Activated naive CD4-positive, alpha-beta T cell treated with anti-CD3 and anti-CD28 coated beads, Interleukin-2, amount 10 ng/mL, durations not matched to agents 7 days and 5 days (primary cell): Measurements from ENCODE around the gene ULBP3.
"Not testable (repeated sequence)": the region's sequence is repeated elsewhere in the genome, so short reads cannot be mapped to it uniquely, and the experiment has no call there.

ENCODE experiments used
- CTCF ChIA-PET: fragments of 350-600 bp; sonication (Branson Sonifier 250); formaldehyde crosslinking; loops from one replicate; lab custom pipeline; 2021; ENCODE audit warnings: antibody characterized with exemption; lab: Charles Lee
- DNase-seq: peaks from one replicate; pipeline ENCODE4 v3.0.0-alpha.2; 2020
- H3K27ac Mint-ChIP-seq: one replicate; pipeline ENCODE4 v1.8.0; 2021; ENCODE audit warnings: mild to moderate bottlenecking, moderate library complexity, mixed read lengths
- H3K27me3 Mint-ChIP-seq: one replicate; pipeline ENCODE4 v1.8.0; 2021; ENCODE audit warnings: mild to moderate bottlenecking, mixed read lengths
- H3K36me3 Mint-ChIP-seq: one replicate; pipeline ENCODE4 v1.8.0; 2021; ENCODE audit warnings: mixed read lengths
- H3K4me1 Mint-ChIP-seq: one replicate; pipeline ENCODE4 v1.8.0; 2021; ENCODE audit warnings: mixed read lengths
- H3K4me3 Mint-ChIP-seq: one replicate; pipeline ENCODE4 v1.8.0; 2021; ENCODE audit warnings: mild to moderate bottlenecking, moderate library complexity, mixed read lengths
- H3K9me3 Mint-ChIP-seq: one replicate; pipeline ENCODE4 v1.8.0; 2021; ENCODE audit warnings: mixed read lengths

ULBP3 gene

DNA sequence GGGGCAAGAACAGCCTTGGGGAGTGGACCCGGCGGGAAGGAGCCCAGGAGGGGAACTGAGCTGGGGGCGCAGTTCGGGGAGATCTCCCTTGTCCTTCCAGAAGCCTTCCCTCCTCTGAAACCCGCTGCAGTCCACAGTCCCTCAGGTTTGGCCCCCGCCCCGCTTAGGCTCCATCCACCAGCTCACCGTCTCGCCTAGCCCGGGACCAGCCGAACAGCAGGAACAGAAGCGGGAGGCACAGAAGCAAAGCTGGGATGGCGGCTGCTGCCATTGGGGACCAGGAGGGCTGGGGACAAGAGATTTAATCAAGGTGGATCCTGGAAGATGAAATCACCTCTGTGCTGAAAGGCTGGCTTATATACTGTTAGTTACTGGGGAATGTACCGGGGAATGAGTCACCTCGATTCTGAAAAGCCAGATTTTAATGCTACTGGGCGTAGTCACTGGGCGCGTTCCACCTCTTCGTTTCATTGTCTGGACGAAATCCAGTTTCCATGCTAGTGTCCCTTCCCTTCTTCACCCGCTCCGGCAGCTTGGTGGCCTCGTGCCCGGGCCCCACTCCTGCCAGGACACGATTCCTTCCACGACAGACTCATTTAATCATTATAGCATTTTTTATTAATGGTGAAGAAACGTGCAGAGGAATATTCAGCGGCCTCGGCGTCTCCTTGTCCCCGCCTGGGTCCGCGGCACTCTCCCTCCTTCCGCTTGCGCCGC is 43.6 kb downstream of the ULBP3 start, which contains the start of gene RAET1L:
RAET1L (minus strand) TSS at position 332 of the 717 bp plus-strand sequence; CDS start at position 271, 61 bp downstream.
- CTCF ChIA-PET = interaction anchor here (0.7 kb wide), 1 partner anchor 142 kb away, joined by 3 read pairs; no protein-coding TSS in a partner anchor
- peaks cover 77% of the 10 kb centered on the region for H3K27me3 Mint-ChIP-seq
- peaks cover 5% of the 10 kb centered on the region for H3K4me1 Mint-ChIP-seq
- H3K4me3 Mint-ChIP-seq = no peak within 1 kb of the TSS
- H3K36me3 Mint-ChIP-seq = no peaks in the 10 kb centered on the region
- DNase-seq = no peak
- no peak within 1 kb of the TSS for H3K27ac Mint-ChIP-seq
- no peaks in the 10 kb centered on the region for H3K9me3 Mint-ChIP-seq

DNA sequence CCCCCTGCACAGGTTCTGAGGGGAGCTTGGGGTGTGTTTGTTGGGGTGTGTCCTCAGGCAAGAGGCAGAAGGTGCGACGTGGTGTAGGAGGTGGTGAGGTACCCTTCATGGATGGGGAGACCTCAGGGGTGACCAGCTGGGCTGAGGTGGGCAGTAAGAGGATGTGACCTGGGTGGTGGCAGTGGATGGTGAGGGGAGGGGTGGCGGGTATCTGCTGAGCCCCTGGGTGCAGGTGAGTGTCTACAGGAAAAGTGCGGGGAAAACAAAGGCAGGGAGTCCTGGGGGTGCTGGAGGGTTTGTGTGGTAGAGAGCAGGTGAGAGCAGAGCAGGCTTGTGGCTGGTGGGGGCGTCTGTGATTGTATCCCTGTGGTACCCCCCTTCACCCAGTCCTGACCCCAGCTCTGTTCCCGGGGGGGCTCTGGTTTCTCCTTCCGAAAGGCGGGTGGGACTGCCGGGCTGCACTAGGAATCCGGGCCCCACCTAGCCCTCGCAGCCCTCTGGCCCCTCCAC is 44.2 kb downstream of the ULBP3 start:
- peaks cover 5% of the 10 kb centered on the region for H3K4me1 Mint-ChIP-seq
- CTCF ChIA-PET = no interaction called here
- DNase-seq = no peak
- no peak overlapping the region for H3K27ac Mint-ChIP-seq
- H3K9me3 Mint-ChIP-seq = no peaks in the 10 kb centered on the region
- H3K4me3 Mint-ChIP-seq = no peak overlapping the region
- H3K27me3 Mint-ChIP-seq = peaks cover 73% of the 10 kb centered on the region
- H3K36me3 Mint-ChIP-seq = no peaks in the 10 kb centered on the region

DNA sequence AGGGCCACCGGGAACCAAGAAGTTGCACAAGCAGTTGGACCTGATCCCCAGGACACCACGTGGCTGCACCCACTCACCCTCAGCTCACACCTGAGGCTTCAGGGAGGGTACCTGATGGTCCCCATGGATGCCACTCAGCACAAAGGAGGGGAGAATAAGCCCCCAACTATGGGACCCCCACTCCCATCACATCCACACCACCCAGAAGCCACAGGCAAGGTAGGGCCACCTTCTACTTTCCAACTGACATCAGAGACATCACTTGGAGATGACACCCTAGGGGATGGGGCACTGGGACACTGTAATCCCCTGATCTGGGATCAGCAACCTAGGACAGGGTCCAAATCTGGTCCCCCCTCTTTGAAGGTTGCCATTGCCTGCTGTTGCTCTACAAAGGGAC is 44.9 kb downstream of the ULBP3 start:
- H3K36me3 Mint-ChIP-seq, H3K4me3 Mint-ChIP-seq, CTCF ChIA-PET, H3K9me3 Mint-ChIP-seq, DNase-seq, H3K4me1 Mint-ChIP-seq, H3K27ac Mint-ChIP-seq: not testable (repeated sequence)
- H3K27me3 Mint-ChIP-seq = peaks cover 72% of the 10 kb centered on the region

DNA sequence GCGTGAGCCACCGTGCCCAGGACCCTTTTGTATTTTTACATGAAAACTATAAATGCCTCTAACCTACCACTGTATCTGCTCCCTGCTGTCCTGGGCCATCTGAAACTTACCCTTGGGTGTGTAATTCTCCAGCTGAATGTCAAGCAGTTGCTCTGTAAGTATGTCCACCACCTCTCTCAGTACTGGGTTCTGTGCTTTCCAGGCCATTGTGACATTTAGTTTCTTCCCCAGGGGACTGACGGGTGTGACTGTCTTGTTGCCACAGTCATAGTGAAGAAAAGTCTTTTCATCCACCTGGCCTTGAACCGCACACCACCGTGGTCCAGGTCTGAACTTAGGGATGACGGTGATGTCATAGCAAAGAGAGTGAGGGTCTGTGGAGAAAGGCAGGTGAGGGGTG is 47.1 kb downstream of the ULBP3 start:
- DNase-seq, H3K9me3 Mint-ChIP-seq, H3K4me3 Mint-ChIP-seq, H3K27ac Mint-ChIP-seq, H3K36me3 Mint-ChIP-seq, H3K4me1 Mint-ChIP-seq, CTCF ChIA-PET: not testable (repeated sequence)
- H3K27me3 Mint-ChIP-seq = peaks cover 70% of the 10 kb centered on the region

DNA sequence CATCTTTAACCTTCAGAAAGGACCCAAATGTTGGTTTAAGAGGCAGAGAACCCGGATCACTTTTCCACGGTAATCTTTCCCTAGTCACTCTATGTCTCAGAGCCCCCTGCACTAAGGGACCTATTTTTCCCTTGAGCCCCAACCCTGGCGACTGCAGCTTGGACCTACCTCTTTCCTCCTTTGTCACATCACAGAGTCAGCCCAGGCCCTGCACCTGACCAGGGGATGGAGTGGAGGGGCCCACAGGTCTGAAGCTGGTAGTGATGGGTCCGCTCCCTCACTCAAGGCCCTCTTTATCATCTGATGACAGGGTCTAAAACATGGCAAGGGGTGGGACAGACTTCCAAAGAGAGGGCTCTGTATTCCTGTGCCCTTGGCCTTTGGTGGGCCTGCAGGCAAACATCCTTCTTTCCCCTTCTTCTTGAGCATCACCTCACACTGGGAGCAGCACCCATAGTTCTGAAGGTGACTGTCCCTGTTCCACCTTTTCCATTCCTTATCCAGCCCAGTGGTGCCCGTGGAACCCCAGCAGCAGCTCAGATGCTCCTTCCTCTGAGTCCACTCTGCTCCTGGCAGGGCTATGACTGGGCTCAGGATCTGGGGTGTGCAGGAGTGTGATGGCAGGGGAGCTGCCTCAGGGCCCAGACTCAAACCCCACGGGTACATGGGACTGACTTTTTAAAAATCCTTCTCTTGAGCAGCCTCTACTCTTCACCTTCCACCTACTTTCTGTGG is 49.9 kb downstream of the ULBP3 start:
- CTCF ChIA-PET = no interaction called here
- Mint-ChIP-seq H3K36me3 (no peaks in the 10 kb centered on the region), H3K4me1 (peaks cover 21% of the 10 kb centered on the region), H3K4me3 (no peak overlapping the region), H3K27me3 (peaks cover 67% of the 10 kb centered on the region), H3K9me3 (no peaks in the 10 kb centered on the region), H3K27ac (no peak overlapping the region)
- DNase-seq = peak; percentile 11

DNA sequence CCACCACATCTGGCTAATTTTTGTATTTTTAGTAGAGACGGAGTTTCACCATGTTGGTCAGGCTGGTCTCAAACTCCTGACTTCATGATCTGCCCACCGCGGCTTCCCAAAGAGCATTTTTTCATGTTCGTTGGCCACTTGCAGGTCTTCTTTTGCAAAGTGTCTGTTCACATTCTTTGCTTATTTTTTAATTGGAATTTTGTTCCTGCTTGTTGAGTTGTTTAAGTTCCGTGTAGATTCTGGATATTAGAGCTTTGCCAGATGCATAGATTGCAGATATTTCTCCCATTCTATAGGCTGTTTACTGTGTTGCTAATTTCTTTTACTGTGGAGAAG is 51.8 kb downstream of the ULBP3 start:
- peaks cover 28% of the 10 kb centered on the region for H3K4me1 Mint-ChIP-seq
- H3K27ac Mint-ChIP-seq, H3K4me3 Mint-ChIP-seq, H3K9me3 Mint-ChIP-seq, H3K36me3 Mint-ChIP-seq, DNase-seq: not testable (repeated sequence)
- H3K27me3 Mint-ChIP-seq = peaks cover 80% of the 10 kb centered on the region
- CTCF ChIA-PET = interaction anchor here (1.0 to 2.8 kb wide), 10 partner anchors 10 to 163 kb away, joined by 3 to 18 read pairs (median 5); no protein-coding TSS in a partner anchor

DNA sequence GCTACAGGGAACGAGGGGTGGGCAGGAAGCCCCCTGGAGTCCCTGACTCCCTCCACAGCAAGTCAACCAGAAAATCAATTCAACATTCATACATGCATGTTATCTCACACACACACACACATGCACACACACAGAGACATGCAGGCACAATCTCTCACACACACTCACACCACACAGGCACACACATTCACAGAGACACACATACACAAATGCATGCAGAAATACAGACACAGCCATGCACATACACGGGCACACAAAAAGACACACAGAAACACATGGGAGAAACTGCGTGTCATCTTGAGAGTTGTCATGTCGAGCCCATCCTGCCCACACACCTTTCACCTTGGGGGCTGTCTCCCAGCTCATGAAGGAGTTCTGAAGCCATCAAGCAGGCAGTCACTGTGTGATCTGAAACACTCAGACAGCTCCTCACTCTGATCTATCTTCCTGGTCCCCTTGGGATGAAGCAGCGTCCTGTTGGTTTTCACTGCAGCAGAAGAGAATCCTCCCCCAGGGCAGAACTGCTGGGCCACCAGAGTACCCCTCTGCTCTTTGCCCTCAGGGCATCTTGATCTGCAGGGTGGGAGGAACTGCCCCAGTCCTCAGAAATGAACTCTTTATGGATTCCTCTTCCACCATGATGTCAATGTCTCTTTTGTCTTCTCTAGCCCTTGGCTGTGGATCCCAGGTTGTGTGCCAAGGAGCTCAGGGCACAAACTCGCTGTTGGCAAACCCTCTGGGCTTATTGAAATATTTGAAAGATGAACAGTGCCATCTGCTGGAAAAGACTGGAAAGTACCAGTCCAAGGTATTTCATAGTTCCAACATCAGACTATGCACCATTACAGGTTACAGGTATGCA is 52.4 kb downstream of the ULBP3 start:
- Mint-ChIP-seq H3K36me3 (no peaks in the 10 kb centered on the region), H3K27me3 (peaks cover 83% of the 10 kb centered on the region), H3K9me3 (no peaks in the 10 kb centered on the region), H3K4me3 (no peak overlapping the region), H3K27ac (no peak overlapping the region), H3K4me1 (peaks cover 28% of the 10 kb centered on the region)
- CTCF ChIA-PET = interaction anchor here (1.0 to 2.8 kb wide), 9 partner anchors 9 to 92 kb away, joined by 3 to 18 read pairs (median 5); no protein-coding TSS in a partner anchor
- DNase-seq = peak; percentile 63

DNA sequence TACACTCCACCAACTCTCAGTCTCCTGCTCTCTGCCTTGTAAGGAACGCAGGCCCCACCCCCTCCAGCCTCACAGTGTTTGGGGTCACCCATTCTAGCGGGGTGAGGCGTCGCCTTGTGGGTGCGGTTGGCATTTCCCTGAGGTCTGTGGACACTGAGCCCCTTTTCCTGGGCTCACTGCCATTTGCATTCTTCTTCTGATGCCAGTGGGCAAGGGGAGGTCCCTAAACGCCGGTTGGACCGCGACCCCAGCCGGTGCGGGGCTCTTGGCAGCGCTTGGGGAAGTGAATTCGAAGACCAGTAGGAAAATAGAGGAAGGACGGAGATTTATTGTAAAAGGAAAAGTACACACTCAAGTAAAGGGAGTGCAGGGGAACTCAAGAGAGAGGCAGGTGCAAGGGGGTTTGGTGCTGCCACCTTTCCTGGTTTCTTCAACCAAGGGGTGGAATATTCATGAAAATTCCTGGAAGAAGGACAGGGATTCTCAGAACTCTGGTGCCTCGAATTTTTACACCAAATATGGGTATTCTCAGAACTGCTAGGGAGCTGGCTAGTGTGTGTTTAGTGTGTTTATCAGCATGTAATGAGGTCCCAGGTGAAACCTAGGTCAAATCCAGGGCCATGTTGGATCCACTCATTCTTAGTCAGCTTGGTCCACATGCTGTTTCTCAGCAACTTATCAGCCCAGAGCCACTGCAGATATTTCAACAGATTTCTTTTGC is 53.5 kb downstream of the ULBP3 start:
- H3K9me3 Mint-ChIP-seq, H3K4me3 Mint-ChIP-seq, H3K36me3 Mint-ChIP-seq: not testable (repeated sequence)
- Mint-ChIP-seq H3K27ac (peak overlapping the region; percentile 33), H3K27me3 (peaks cover 88% of the 10 kb centered on the region), H3K4me1 (peaks cover 28% of the 10 kb centered on the region)
- CTCF ChIA-PET = interaction anchor here (2.8 kb wide), 1 partner anchor 63 kb away, joined by 13 read pairs; no protein-coding TSS in a partner anchor
- DNase-seq = peak; percentile 49

DNA sequence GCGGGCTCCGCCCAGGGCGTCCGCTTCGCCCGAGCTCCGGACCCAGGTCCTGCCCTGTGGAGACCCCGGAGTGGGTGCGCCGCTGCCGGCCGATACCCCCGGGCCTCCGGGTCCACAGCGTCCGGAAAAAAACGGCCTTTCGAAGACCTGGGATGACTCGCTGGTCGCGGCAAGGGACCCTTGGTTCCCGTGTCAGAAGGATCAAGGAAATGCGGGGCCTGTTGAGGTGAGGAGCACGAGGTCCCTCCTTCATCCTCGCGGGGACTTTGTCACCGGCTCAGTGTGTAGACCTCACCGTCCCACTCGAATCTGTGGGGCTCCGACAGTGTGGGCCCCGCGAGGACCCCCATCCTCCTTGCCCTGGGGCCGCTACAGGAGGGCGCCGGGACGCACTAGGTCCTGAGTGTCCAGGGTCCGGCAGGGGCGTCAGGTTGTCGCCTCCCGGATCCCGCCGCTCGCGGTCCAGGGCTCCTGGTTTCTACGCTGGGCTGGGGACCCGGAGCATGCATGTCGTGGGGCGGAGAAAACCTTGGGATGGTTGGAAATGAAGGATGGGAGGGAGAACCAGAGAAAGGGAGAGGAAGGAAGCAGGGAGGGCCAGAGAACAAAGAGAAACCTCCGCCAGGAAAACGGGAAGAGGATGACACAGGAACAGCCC is 54.2 kb downstream of the ULBP3 start:
- H3K27ac Mint-ChIP-seq, CTCF ChIA-PET, H3K36me3 Mint-ChIP-seq, H3K4me3 Mint-ChIP-seq, H3K9me3 Mint-ChIP-seq: not testable (repeated sequence)
- peaks cover 28% of the 10 kb centered on the region for H3K4me1 Mint-ChIP-seq
- peak; percentile 16 for DNase-seq
- peaks cover 91% of the 10 kb centered on the region for H3K27me3 Mint-ChIP-seq

DNA sequence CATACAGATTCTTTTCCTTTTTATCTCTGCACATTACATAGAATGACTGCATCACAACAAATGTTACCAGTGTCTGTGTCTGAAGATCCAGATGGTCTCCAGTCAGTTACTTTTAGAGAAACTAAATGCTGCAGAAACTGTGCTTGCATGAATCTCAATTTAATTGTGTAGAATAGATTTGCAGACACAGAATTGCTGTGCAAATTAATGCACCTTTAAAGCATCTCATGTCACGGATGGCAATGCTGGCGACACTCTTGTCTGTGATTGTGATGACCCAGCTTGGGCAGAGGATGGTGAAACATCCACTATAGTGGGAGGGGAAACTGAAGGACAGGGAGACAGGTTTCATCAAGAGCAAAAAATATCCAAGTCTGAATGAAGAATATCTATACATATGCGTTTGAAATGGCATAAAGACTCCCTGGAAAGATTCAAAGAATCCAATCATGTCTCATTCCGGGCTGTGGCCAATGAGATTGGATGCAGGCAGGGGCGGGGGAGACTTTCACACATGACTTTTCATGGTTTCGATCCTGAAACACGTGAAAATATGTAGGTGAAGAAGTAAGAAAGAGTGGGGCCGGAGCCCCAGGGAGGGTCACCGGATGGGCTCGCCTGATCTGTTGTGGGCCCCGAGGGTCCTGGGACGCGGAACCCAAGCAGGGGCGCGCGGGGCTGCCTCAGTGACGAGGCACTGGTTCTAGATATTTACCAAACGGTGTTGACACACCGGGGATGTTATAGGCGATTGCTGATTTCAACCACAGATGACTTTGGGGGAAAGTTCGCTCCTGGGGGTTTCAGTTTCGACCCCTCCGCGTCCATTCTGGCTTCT is 54.9 kb downstream of the ULBP3 start:
- CTCF ChIA-PET, H3K27ac Mint-ChIP-seq, H3K36me3 Mint-ChIP-seq, H3K9me3 Mint-ChIP-seq: not testable (repeated sequence)
- Mint-ChIP-seq H3K27me3 (peaks cover 92% of the 10 kb centered on the region), H3K4me1 (peaks cover 28% of the 10 kb centered on the region), H3K4me3 (peak overlapping the region; percentile 11)
- DNase-seq = peak; percentile 19

DNA sequence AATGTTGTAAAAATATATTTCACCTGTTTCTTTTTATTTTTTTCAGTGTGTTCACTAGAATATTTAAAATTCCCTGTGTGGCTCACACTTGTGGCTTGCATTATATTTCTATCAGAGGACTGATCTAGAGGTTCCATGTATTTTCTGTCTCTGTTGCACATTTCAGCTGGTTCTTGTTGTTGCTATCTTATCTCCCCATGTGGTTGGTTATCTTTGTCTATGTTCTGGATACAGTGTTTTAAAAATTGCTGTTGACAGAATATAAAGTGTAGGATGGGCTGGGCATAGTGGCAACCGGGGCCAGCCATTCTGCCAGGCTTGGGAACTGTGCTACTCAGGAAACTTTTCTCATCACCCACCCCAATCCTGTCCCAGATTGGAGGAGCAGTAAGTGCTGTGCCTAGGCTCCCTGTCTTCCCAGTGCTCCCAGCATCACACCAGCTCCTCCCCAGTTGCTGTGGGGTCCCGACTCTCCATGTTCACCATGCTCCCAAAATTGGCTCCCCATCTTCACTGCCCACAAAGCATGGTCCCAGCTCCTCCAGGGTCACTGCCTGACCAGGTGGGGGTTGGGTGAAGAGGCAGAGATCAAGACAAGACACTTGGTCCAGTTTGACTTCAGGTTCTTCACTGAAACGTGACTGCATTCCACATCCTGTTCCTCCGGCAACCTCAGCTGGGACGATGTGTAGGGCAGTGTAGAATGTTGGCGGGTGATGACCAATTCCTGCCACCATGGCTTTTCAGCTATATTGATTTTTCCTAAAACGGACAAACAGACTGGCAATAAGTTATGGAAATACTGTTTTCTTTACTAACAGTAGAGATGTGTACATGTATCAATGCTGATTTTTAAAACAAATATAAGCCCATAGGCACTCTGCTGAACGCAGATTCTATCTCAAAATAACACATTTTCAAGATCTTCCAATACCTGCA is 55.8 kb downstream of the ULBP3 start:
- H3K4me3 Mint-ChIP-seq, H3K9me3 Mint-ChIP-seq, DNase-seq, H3K27ac Mint-ChIP-seq, CTCF ChIA-PET, H3K36me3 Mint-ChIP-seq: not testable (repeated sequence)
- peaks cover 34% of the 10 kb centered on the region for H3K4me1 Mint-ChIP-seq
- H3K27me3 Mint-ChIP-seq = peaks cover 92% of the 10 kb centered on the region
